ENCODE measurements around the gene TCERG1L. TPM values are rescaled to one million over a fixed set of nuclear protein-coding genes. Genes with fewer than 3 reads are reported as not detected.
"Not testable (repeated sequence)": the region's sequence is repeated elsewhere in the genome, so short reads cannot be mapped to it uniquely, and the experiment has no call there.

Gene TCERG1L
- polyA plus RNA-seq, 1 experiment = not detected

- POLR2A ChIA-PET = no interaction called here
These were observed 156.2 kb downstream of the TCERG1L start for GRCh38 chr10:131155218-131155875.

GRCh38 chr10:131154306-131155025 lies 157.1 kb downstream of the TCERG1L start:
- Histone ChIP-seq H3K27me3 (ENCODE audit: control insufficient read depth, insufficient read depth, low read length) (no peaks in the 10 kb centered on the region), H3K4me3 (ENCODE audit: low read depth, low read length) (no peak overlapping the region), H3K36me3 (ENCODE audit: control insufficient read depth, insufficient read depth, low read length) (no peaks in the 10 kb centered on the region)
- ChIA-PET CTCF (no interaction called here), POLR2A (no interaction called here)
- TF ChIP-seq CTCF (IDR thresholded peaks at IDR 0.05; ENCODE audit: insufficient read depth, low read depth, low read length) = no peak
- DNase-seq (ENCODE audit: low read depth) = no peak

More at GRCh38 chr10:131155218-131155875, 156.2 kb downstream of the TCERG1L start:
- Histone ChIP-seq H3K27me3 (ENCODE audit: control insufficient read depth, insufficient read depth, low read length) (no peaks in the 10 kb centered on the region), H3K36me3 (ENCODE audit: control insufficient read depth, insufficient read depth, low read length) (no peaks in the 10 kb centered on the region), H3K4me3 (ENCODE audit: low read depth, low read length) (no peak overlapping the region)
- TF ChIP-seq CTCF (IDR thresholded peaks at IDR 0.05; ENCODE audit: insufficient read depth, low read depth, low read length) = no peak
- CTCF ChIA-PET = no interaction called here
- DNase-seq (ENCODE audit: low read depth) = no peak

- H3K4me3 ChIP-seq (ENCODE audit: low read depth, low read length); DNase-seq (ENCODE audit: low read depth); H3K36me3 ChIP-seq (ENCODE audit: control insufficient read depth, insufficient read depth, low read length); POLR2A ChIA-PET; CTCF ChIA-PET; H3K27me3 ChIP-seq (ENCODE audit: control insufficient read depth, insufficient read depth, low read length): not testable (repeated sequence)
These were observed 159.1 kb downstream of the TCERG1L start for GRCh38 chr10:131152456-131152855.

- Histone ChIP-seq H3K27me3 (ENCODE audit: control insufficient read depth, insufficient read depth, low read length) (no peaks in the 10 kb centered on the region), H3K4me3 (ENCODE audit: low read depth, low read length) (no peak overlapping the region), H3K36me3 (ENCODE audit: control insufficient read depth, insufficient read depth, low read length) (no peaks in the 10 kb centered on the region)
- no peak for DNase-seq (ENCODE audit: low read depth)
- POLR2A ChIA-PET = no interaction called here
- TF ChIP-seq CTCF (IDR thresholded peaks at IDR 0.05; ENCODE audit: insufficient read depth, low read depth, low read length) = no peak
- CTCF ChIA-PET = no interaction called here
These were observed 161.4 kb downstream of the TCERG1L start for GRCh38 chr10:131150126-131150525.

- Histone ChIP-seq H3K4me3 (ENCODE audit: low read depth, low read length) (no peak overlapping the region), H3K36me3 (ENCODE audit: control insufficient read depth, insufficient read depth, low read length) (no peaks in the 10 kb centered on the region), H3K27me3 (ENCODE audit: control insufficient read depth, insufficient read depth, low read length) (no peaks in the 10 kb centered on the region)
- no peak for TF ChIP-seq CTCF (IDR thresholded peaks at IDR 0.05; ENCODE audit: insufficient read depth, low read depth, low read length)
- ChIA-PET POLR2A (no interaction called here), CTCF (no interaction called here)
- no peak for DNase-seq (ENCODE audit: low read depth)
These were observed 161.9 kb downstream of the TCERG1L start for GRCh38 chr10:131149586-131149985.

Measured in BJ (cell line).